GM13977 (cell line): ENCODE data around the gene SCYGR1.
"Not testable (repeated sequence)": the region's sequence is repeated elsewhere in the genome, so short reads cannot be mapped to it uniquely, and the experiment has no call there.

Experiments
- DNase-seq: peaks from one replicate; pipeline ENCODE4 v3.0.0; 2012; ENCODE audit warnings: low spot score
- in situ Hi-C: fragments of 300-500 bp; cut with MboI; formaldehyde crosslinking; loops from one replicate; pipeline ENCODE4 v1.12.0; 2022; ENCODE audit warnings: low sequenced_read_pairs, low pct_unique_long_range_greater_than_20kb, mixed read lengths, inconsistent platforms; ENCODE audit not compliant: unreplicated experiment
- TF ChIP-seq, protein P1 (sequence below): IDR thresholded peaks from 2 replicates; pipeline ENCODE4 v1.5.1; 2012; ENCODE audit warnings: mild to moderate bottlenecking, control low read depth; ENCODE audit not compliant: insufficient read depth; ENCODE audit errors: extremely low read depth, missing control alignments

SCYGR1 gene, protein sequence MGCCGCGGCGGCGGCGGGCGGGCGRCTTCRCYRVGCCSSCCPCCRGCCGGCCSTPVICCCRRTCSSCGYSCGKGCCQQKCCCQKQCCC

DNA sequence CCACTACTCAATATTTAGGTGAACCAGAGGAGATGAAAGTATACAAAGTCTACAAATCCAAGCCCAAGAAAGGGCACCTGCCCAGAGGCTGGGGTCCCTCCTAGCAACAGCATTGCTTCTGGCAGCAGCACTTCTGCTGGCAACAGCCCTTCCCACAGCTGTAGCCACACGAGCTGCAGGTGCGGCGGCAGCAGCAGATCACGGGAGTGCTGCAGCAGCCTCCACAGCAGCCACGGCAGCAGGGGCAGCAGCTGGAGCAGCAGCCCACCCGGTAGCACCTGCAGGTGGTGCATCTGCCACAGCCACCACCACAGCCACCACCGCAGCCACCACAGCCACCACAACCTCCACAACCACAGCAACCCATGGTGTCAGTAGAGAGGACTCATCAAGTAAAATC, at the start of gene SCYGR1:
Gene SCYGR1, minus strand, starts transcription at position 367 of the 400 bp plus-strand sequence. Its CDS starts 0 bp downstream, at position 367.
- in situ Hi-C loops, DNase-seq: not testable (repeated sequence)

DNA sequence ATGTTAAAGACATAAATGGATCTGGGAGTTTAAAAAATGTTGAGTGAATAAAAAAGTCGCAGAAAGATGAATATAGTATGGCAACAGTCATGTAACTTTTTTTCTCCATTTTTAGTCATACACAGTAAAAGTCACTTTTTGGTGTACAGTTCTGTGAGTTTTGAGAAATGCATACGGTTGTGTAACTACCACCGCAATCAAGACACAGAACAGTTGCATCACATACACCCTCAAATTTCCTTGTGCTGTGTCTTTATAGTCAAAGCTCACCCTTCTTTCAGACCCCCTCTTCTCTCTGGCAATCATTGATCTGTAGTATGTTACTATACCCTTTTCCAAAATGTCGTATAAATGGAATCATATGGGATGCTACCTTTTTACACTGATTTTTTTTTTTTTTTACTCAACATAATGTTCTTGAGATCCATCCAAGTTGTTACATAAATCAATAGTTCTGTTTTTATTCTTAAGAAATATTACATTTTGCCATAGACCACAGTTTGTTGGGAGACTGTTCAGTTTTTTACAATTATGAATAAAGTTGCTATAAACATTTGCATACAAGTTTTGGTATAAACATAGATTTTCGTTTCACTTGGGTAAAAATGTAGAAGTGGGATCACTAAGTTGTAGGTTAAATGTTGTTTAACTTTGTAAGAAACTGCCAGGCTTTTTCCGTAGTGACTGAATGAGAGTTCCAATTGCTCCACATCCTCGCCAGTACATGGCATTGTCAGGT, 48.9 kb upstream of the SCYGR1 start:
- in situ Hi-C loops, result no loop called here
- TF ChIP-seq, protein P1, sequence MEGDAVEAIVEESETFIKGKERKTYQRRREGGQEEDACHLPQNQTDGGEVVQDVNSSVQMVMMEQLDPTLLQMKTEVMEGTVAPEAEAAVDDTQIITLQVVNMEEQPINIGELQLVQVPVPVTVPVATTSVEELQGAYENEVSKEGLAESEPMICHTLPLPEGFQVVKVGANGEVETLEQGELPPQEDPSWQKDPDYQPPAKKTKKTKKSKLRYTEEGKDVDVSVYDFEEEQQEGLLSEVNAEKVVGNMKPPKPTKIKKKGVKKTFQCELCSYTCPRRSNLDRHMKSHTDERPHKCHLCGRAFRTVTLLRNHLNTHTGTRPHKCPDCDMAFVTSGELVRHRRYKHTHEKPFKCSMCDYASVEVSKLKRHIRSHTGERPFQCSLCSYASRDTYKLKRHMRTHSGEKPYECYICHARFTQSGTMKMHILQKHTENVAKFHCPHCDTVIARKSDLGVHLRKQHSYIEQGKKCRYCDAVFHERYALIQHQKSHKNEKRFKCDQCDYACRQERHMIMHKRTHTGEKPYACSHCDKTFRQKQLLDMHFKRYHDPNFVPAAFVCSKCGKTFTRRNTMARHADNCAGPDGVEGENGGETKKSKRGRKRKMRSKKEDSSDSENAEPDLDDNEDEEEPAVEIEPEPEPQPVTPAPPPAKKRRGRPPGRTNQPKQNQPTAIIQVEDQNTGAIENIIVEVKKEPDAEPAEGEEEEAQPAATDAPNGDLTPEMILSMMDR, result no peak
- DNase-seq, result no peak

DNA sequence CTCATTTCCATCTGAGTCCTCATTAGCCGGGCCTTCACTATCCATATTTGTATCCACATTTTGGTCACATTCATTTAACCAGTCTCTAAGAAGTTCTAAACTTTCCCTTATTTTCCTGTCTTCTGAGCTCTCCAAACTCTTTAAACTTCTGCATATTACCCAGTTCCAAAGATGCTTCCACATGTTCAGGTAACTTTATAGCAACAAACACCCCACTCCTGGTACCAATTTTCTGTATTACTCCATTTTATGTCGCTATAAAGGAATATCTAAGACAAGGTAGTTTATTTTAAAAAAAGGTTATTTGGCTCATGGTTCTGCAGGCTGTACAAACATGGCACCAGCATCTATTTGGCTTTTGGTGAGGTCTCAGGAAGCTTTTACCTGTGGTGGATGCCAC, 45.4 kb upstream of the SCYGR1 start:
- in situ Hi-C loops, result no loop called here
- TF ChIP-seq, protein P1, result no peak
- no peak for DNase-seq

DNA sequence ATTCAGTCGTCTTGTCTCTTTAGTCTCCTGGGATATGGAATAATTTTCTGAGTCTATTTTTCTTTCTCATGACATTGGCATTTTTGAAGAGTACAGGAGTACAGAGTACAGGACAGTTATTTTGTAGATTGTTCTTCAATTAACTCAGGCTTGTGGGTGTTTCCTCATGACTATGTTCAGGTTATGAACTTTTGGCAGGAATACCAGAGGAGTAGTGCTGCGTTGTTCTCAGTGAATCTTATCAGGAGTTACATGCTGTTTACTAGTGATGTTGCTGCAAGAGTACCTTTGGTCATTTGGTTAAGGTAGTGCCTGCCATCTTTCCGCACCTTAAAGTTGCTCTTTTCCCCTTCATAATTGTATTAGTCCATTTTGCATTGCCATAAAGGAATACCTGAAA, 42.9 kb upstream of the SCYGR1 start:
- TF ChIP-seq, protein P1, result no peak
- no peak for DNase-seq
- in situ Hi-C loops, result no loop called here

DNA sequence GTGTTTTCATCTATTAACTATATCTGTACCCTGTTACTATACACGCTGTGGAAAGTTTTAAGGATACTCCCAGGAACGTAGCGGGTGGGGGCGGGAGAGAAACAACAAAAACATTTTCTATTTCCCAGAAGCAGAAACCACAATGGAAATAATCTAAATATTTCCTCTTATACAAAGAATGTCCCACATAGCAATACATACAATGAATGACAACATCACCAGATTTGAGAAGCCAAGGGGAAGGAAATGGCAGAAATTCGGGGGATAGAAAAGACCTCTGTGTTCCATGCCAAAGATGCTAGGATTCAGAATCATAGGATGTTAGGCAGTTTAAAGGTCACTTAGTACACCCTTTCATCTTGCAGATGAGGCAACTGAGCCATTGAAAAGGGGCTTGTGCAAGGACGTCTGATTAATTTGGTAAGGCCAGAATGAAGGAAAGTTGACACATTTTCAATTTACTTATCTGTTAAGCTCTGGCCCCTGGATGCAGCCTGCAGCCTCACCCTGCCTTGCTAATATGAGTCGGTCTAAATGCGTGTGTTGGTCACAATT, 41.1 kb upstream of the SCYGR1 start:
- TF ChIP-seq, protein P1, result no peak
- DNase-seq, result no peak
- in situ Hi-C loops, result no loop called here

DNA sequence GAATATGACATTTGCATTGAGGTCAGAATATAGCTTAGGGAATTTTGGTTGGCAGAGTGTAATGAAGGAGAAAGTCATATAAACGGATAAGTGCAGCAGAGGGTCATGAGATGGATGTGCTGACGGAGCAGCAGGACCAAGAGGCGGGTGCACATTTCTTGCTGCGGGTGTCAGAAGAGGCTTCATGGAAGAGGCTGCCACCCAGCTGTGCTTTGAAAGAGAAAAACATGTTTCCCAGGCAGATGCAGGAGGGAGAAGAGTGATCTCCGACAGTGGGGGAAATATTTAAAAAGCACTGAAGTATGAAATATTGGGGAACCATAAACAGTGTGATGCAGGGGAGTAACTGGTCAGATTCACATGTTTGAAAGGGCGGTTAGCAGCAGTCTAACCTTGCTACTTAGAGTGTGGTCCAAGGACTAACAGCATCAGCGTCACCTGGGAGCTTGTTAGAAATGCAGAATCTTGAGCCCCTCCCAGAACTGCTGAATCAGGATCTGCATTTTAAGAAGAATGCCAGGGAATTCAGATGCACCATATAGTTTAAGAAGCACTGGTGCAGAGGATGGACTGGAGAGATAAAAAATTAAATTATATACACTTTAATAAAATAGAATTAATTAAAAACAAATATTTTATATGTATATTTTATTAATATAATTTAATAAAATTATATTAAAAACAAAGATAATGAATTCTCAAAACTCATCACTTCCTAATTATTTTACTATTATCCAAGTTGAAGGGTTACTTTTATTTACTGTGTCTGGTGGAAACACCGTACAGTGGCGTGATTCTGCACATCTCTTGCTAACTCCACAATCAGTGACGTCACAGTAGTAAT, 36.1 kb upstream of the SCYGR1 start:
- TF ChIP-seq, protein P1, result no peak
- in situ Hi-C loops, result no loop called here
- DNase-seq, result no peak
